Measurements from ENCODE around the gene SPARC.

Gene SPARC

GRCh38 chr5:151685749-151686673, 704 bp downstream of the SPARC start:
- in situ Hi-C loops (cut with HindIII; ENCODE audit: low sequenced_read_pairs), result no loop called here
- no peak for TF ChIP-seq CTCF (IDR thresholded peaks at IDR 0.05; ENCODE audit: low read depth, low read length, missing control alignments)
- DNase-seq (ENCODE audit: low read depth), result no peak
- H3K4me3 ChIP-seq (ENCODE audit: low read depth, low read length), result peak overlapping the region; percentile 76

GRCh38 chr5:151684690-151685361, 1.9 kb downstream of the SPARC start:
- peak overlapping the region; percentile 76 for H3K4me3 ChIP-seq (ENCODE audit: low read depth, low read length)
- in situ Hi-C loops (cut with HindIII; ENCODE audit: low sequenced_read_pairs), result no loop called here
- peak; percentile 90 for DNase-seq (ENCODE audit: low read depth)
- TF ChIP-seq CTCF (IDR thresholded peaks at IDR 0.05; ENCODE audit: low read depth, low read length, missing control alignments), result peak; percentile 53

- DNase-seq (ENCODE audit: low read depth), result no peak
- peak overlapping the region; percentile 76 for H3K4me3 ChIP-seq (ENCODE audit: low read depth, low read length)
- in situ Hi-C loops (cut with HindIII; ENCODE audit: low sequenced_read_pairs), result no loop called here
- TF ChIP-seq CTCF (IDR thresholded peaks at IDR 0.05; ENCODE audit: low read depth, low read length, missing control alignments), result no peak
Observed at GRCh38 chr5:151683986-151684588, 2.6 kb downstream of the SPARC start.

- no peak for TF ChIP-seq CTCF (IDR thresholded peaks at IDR 0.05; ENCODE audit: low read depth, low read length, missing control alignments)
- no peak for DNase-seq (ENCODE audit: low read depth)
- H3K4me3 ChIP-seq (ENCODE audit: low read depth, low read length), result peak overlapping the region; percentile 76
- in situ Hi-C loops (cut with HindIII; ENCODE audit: low sequenced_read_pairs), result no loop called here
Observed at GRCh38 chr5:151683444-151683843, 3.3 kb downstream of the SPARC start.

- in situ Hi-C loops (cut with HindIII; ENCODE audit: low sequenced_read_pairs), result no loop called here
- no peak for TF ChIP-seq CTCF (IDR thresholded peaks at IDR 0.05; ENCODE audit: low read depth, low read length, missing control alignments)
- no peak for DNase-seq (ENCODE audit: low read depth)
- peak overlapping the region; percentile 76 for H3K4me3 ChIP-seq (ENCODE audit: low read depth, low read length)
Observed at GRCh38 chr5:151682751-151683331, 3.9 kb downstream of the SPARC start.

- DNase-seq (ENCODE audit: low read depth), result no peak
- no peak overlapping the region for H3K4me3 ChIP-seq (ENCODE audit: low read depth, low read length)
- in situ Hi-C loops (cut with HindIII; ENCODE audit: low sequenced_read_pairs), result no loop called here
- no peak for TF ChIP-seq CTCF (IDR thresholded peaks at IDR 0.05; ENCODE audit: low read depth, low read length, missing control alignments)
Observed at GRCh38 chr5:151682240-151682639, 4.5 kb downstream of the SPARC start.

All from astrocyte of the cerebellum (primary cell).